Posterior cingulate gyrus (tissue), 11 donors: ENCODE measurements around the gene KLHL29.

Source experiments
- DNase-seq, 10 donors: peaks; one replicate each; pipeline versions ENCODE4 v3.0.0 to v3.0.0-alpha.2; 2020 to 2021; ENCODE audit warnings: mixed read lengths in 3 of 10
- intact Hi-C: fragments of 100-400 bp; cut with DNase I; formaldehyde crosslinking; loops from one replicate; pipeline ENCODE4 v1.15.1; 2023

Gene KLHL29

GRCh38 chr2:23522726-23523372, 137.9 kb downstream of the KLHL29 start:
- intact Hi-C loops: no loop called here

GRCh38 chr2:23523373-23524260, 138.6 kb downstream of the KLHL29 start:
- DNase-seq: peak in 3 of 10 donors; percentile 19 to 37 (median 30)
- intact Hi-C loops: no loop called here

More at GRCh38 chr2:23522726-23523372, 137.9 kb downstream of the KLHL29 start:
- peak in 3 of 10 donors; percentile 33 to 75 (median 59) for DNase-seq

DNA sequence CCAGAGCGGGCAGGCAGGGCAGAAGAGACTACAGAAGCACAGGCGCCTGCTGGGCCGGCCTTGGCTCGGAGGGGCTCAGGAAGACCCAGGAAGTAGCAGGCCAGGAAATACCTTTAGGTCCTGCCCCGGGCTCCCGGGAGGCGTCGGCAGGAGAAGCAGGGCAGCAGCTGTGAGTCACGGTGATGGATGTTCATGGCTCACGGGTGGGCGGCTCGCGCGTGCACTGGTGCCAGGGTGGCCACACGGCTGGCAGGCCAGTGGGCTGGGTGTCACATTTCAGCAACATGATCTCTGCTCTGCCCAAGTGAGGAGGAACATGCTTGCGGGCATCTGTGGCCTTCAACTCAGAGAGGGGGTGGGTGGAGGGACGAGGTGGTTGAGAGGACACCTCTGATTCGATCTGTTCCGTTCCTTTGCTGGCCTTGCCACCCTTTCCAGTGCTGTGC, 139.3 kb downstream of the KLHL29 start:
- peak in 3 of 10 donors; percentile 76 to 86 (median 86) for DNase-seq
- intact Hi-C loops: no loop called here

DNA sequence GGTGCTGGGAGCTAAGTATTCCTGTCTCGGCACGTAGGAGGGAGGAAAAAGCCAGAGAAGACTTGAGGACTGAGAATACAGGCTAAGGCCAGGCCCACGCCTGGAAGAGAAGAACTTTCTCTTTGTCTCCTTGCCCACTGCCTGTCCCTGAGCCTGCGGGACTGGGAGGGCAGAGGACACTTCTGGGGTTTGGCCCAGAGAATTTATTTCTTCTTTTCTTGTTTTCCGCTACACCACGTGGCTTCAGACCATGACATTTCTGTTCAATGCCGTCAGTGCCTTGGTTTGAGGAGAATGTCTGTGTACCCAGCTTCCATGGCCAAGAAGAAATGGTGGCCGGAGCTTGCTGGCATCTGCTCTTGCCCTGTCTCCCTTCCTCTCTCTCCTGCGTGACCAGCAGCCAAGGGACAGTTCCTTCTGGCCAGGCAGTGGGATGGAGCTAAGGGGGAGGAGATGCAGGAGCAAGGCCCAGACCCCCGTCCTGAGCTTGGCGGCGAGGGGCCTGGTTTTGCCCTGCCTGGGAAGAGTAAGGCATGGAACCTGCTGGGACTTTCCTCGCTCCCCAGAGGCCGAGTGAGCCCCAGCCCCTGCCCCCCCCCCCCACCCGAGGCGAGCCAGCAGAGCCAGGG, 140.3 kb downstream of the KLHL29 start:
- intact Hi-C loops: no loop called here
- DNase-seq: peak in 3 of 10 donors; percentile 12 to 79 (median 61)

GRCh38 chr2:23526114-23526513, 141.1 kb downstream of the KLHL29 start:
- DNase-seq: peak in 1 of 10 donors; percentile 82
- intact Hi-C loops: no loop called here

DNA sequence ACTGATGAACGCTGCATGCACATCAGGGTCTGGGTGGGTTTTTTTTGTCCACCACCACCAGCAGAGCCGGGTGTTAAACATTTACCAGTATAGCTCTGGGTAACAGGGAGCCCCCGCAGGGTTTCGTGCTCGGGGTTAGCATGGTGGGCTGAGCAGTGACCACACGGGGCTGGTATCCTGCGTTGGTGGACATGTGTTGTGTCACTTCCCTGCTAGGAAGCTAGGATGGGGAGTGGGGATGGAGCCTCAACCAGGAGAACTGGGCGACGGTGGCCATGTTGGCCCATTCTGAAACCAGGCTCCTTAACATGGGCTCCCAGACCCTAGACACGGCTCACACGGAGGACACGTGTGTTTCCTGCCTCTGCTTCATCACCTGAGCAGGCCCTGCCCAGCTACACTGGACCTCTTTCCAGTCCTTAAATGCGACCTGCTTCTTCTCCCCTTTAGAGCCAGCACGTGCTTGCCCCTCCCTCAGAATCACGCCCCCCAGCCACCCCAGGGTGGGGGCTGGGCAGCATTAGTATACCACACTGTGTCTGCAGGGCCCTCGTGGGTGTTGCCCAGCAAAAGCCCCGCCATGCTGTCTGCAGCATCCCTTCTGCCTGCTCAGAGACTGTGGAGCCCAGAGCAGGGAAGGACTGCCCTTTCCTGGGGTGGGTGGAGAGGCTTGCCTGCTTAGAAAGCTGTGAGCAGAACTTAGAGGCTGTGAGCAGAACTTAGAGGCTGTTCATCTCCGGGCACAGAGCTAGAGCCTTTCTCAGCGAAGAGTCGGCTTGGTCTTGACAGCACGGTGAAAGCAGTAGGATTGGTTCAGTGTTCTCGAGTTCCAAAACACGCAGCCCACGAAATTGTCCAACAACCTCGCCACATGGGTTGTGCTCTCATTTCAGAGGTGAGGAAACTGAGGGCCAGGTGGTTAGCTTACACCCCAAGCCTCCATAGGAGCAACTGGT, 142.1 kb downstream of the KLHL29 start:
- peak in 2 of 10 donors; percentile 37 to 75 for DNase-seq
- intact Hi-C loops: no loop called here

DNA sequence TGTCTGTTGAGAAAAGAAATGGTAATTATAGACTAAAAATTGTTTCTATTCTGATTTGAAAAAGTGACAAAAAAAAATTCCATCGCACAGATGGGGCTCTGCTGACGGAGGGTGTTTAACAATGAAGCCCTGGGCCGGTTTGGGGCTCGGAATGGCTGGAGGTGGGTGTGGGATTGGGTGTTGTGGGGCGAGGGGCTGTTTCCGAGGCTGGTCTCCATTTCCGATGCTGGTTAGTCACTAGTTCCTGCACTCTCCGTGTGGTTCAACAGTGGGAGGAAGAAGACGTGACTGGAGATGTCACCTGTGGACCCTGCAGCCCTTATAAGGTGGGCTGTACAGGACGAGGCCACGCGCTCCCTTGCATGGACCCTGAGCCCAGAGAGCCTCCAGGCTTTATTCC, 143.2 kb downstream of the KLHL29 start:
- intact Hi-C loops: no loop called here

DNA sequence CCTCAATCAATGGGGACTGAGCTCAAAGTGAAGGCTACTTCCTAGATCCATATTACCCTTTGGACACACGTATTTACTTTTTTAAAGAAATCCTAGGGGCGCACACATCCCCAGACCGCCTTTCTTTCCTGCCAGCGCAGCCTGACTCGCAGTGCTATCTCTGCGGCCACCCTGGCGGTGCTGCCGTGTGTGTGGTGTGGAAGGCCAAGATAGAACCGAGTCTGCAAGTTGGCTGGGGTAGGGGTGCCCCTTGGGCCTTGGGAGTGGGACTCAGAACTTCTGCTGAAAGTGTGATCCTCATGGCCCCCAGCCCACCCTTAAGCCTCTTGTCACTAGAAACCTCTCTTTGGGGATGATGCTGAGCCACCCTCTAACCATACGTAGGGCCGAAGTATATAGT, 143.7 kb downstream of the KLHL29 start:
- intact Hi-C loops: no loop called here
- peak in 2 of 10 donors; percentile 51 to 74 for DNase-seq

More for the DNA sequence above, 143.2 kb downstream of the KLHL29 start:
- DNase-seq: peak in 2 of 10 donors; percentile 58 to 78

- DNase-seq: peak in 2 of 10 donors; percentile 45 to 66
- intact Hi-C loops: no loop called here
These were observed 144.7 kb downstream of the KLHL29 start for GRCh38 chr2:23529659-23530058.

- intact Hi-C loops: no loop called here
- peak in 2 of 10 donors; percentile 66 to 75 for DNase-seq
These were observed 145.4 kb downstream of the KLHL29 start for GRCh38 chr2:23530206-23530908.

DNA sequence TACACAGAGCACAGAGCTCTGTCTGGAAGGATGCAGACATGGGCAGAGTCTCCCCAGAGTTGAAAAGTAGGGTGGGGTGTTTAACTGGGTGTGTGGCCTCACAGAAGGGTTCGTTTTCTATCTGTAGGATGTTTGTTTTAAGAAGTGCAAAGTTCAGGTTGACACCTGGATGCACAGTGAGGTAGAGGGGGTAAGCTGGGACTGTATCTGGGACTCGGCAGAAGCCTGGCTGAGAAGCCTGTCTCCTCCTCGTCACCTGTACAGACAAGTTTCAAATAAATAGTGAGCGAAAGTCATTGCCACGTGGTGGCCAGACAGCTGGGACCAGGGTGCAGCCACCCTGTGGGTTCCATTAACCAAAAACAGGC, 145.9 kb downstream of the KLHL29 start:
- intact Hi-C loops: no loop called here
- peak in 1 of 10 donors; percentile 24 for DNase-seq

DNA sequence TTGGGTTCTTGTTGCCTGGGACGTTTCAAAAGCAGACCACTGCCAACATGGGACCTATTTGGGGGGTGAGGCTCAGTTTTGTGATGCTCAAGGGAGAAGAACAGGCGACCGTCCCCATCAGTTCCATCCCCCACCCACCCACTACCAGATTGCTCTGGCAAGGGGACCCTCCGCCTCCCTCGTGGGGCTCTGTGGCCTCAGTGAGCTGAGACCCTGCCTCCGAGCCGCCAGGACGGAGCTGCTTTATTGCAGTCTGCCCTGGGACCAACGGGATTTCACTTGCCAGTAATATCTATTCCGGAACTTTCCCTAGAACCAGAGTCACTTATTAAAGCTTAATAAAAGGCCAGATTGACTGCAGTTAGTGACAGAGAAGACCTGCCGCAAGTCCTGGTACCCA, 146.3 kb downstream of the KLHL29 start:
- DNase-seq: peak in 2 of 10 donors; percentile 28 to 57
- intact Hi-C loops: no loop called here

GRCh38 chr2:23531881-23532280, 146.9 kb downstream of the KLHL29 start:
- intact Hi-C loops: no loop called here

GRCh38 chr2:23532391-23533337, 147.7 kb downstream of the KLHL29 start:
- DNase-seq: peak in 5 of 10 donors; percentile 35 to 90 (median 50)
- intact Hi-C loops: no loop called here

More at GRCh38 chr2:23531881-23532280, 146.9 kb downstream of the KLHL29 start:
- peak in 2 of 10 donors; percentile 52 to 74 for DNase-seq

DNA sequence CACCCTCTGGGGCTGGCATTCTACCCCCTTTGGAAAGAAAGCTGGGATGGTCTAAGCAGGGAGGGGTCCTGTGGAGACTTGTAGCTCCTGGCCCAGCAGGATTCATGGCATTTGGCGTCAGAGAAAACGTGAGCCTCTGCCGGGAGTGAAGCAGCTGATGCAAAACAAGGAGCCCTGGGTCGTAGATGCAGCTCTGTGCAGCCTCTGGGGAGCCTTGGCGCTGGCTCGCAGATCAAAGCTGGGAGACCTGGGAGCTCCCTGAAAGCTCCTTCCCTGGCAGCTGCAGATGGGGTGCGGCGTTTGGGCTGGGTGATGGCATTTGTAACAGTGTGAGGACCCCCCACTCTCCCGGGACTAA, 148.3 kb downstream of the KLHL29 start:
- intact Hi-C loops: no loop called here
- peak in 2 of 10 donors; percentile 68 to 80 for DNase-seq

- no peak for DNase-seq
- intact Hi-C loops: no loop called here
These were observed 149.8 kb downstream of the KLHL29 start for GRCh38 chr2:23534771-23535170.

- intact Hi-C loops: no loop called here
These were observed 151.3 kb downstream of the KLHL29 start for GRCh38 chr2:23536326-23536725.

GRCh38 chr2:23537991-23538390, 153.0 kb downstream of the KLHL29 start:
- intact Hi-C loops: no loop called here
- DNase-seq: no peak

More at GRCh38 chr2:23536326-23536725, 151.3 kb downstream of the KLHL29 start:
- DNase-seq: peak in 1 of 10 donors; percentile 9
